Thoracic aorta (tissue), 2 donors: ENCODE measurements around the gene PIGK. TPM values are rescaled to one million over a fixed set of nuclear protein-coding genes. Genes with fewer than 3 reads are reported as not detected.

Source experiments
- ATAC-seq: fragments of 150-250 bp; one replicate; pipeline ENCODE4 v1.8.0; 2017; ENCODE audit warnings: low read depth; ENCODE audit not compliant: insufficient number of reproducible peaks, low FRiP score
- DNase-seq: peaks from one replicate; pipeline ENCODE4 v3.0.0-alpha.2; 2020; ENCODE audit warnings: low spot score
- H3K27ac ChIP-seq, 2 donors: fragments of 200-600 bp; sonication (generic); 1 replicate in 1 of 2; 2 replicates in 1 of 2; pipeline ENCODE4 v1.5.1; 2016; ENCODE audit warnings: mild to moderate bottlenecking in 2 of 2, moderate library complexity in 2 of 2
- H3K27me3 ChIP-seq: fragments of 200-600 bp; sonication (generic); replicated peaks from 2 replicates; pipeline ENCODE4 v1.6.0; 2016; ENCODE audit warnings: mild to moderate bottlenecking; ENCODE audit not compliant: insufficient read depth
- H3K36me3 ChIP-seq: fragments of 200-600 bp; sonication (generic); one replicate; pipeline ENCODE4 v1.5.1; 2016
- H3K4me1 ChIP-seq, 2 donors: fragments of 200-600 bp; sonication (generic); 1 replicate in 1 of 2; 2 replicates in 1 of 2; pipeline versions ENCODE4 v1.5.1 to v1.6.0; 2016; ENCODE audit warnings: low read depth in 2 of 2, mild to moderate bottlenecking in 1 of 2; ENCODE audit not compliant: control insufficient read depth in 1 of 2
- H3K4me3 ChIP-seq: fragments of 200-600 bp; sonication (generic); 2 replicates; pipeline ENCODE4 v1.5.1; 2016; ENCODE audit warnings: mild to moderate bottlenecking
- H3K9me3 ChIP-seq: fragments of 200-600 bp; sonication (generic); 2 replicates; pipeline ENCODE4 v1.5.1; 2016
- CTCF ChIP-seq: fragments of 200-600 bp; sonication (generic); IDR thresholded peaks from one replicate; pipeline ENCODE4 v1.5.1; 2019; ENCODE audit warnings: antibody characterized with exemption
- total RNA-seq, 2 donors: library from RNA; depleted of rRNA; stranded (reverse); fragments of >200 nt; gene quantifications; one replicate each; pipeline versions ENCODE4 v1.1.0 to v1.2.3, GENCODE V29; 2016

Gene PIGK
- total RNA-seq, 2 donors from 2014 or later, result 14.9 to 21.7 TPM

- TF ChIP-seq CTCF, result no peak
- no peak for ATAC-seq
These were observed 37.1 kb downstream of the PIGK start for GRCh38 chr1:77182083-77182482.

GRCh38 chr1:77179632-77180031 lies 39.6 kb downstream of the PIGK start:
- no peaks in the 10 kb centered on the region for H3K36me3 ChIP-seq
- H3K27me3 ChIP-seq, result no peaks in the 10 kb centered on the region
- no peak for TF ChIP-seq CTCF
- no peak overlapping the region for H3K27ac ChIP-seq
- DNase-seq, result no peak
- no peaks in the 10 kb centered on the region for H3K4me1 ChIP-seq
- no peaks in the 10 kb centered on the region for H3K9me3 ChIP-seq
- no peak overlapping the region for H3K4me3 ChIP-seq
- ATAC-seq, result no peak

More at GRCh38 chr1:77182083-77182482, 37.1 kb downstream of the PIGK start:
- H3K4me3 ChIP-seq, result no peak overlapping the region
- no peak overlapping the region for H3K27ac ChIP-seq
- no peak for DNase-seq
- no peaks in the 10 kb centered on the region for H3K36me3 ChIP-seq
- no peaks in the 10 kb centered on the region for H3K4me1 ChIP-seq
- H3K27me3 ChIP-seq, result no peaks in the 10 kb centered on the region
- H3K9me3 ChIP-seq, result no peaks in the 10 kb centered on the region

GRCh38 chr1:77175230-77175844 lies 43.9 kb downstream of the PIGK start:
- no peaks in the 10 kb centered on the region for H3K27me3 ChIP-seq
- DNase-seq (no peak), ATAC-seq (no peak)
- no peaks in the 10 kb centered on the region for H3K36me3 ChIP-seq
- H3K27ac ChIP-seq, result no peak overlapping the region
- no peaks in the 10 kb centered on the region for H3K4me1 ChIP-seq
- H3K4me3 ChIP-seq, result no peak overlapping the region
- H3K9me3 ChIP-seq, result no peaks in the 10 kb centered on the region
- TF ChIP-seq CTCF, result no peak

GRCh38 chr1:77170687-77171086 lies 48.5 kb downstream of the PIGK start:
- ATAC-seq, result no peak
- no peak overlapping the region for H3K4me3 ChIP-seq

GRCh38 chr1:77168358-77168757 lies 50.9 kb downstream of the PIGK start:
- ATAC-seq, result no peak
- no peaks in the 10 kb centered on the region for H3K36me3 ChIP-seq
- H3K9me3 ChIP-seq, result no peaks in the 10 kb centered on the region
- no peak for TF ChIP-seq CTCF
- H3K4me3 ChIP-seq, result no peak overlapping the region
- no peaks in the 10 kb centered on the region for H3K4me1 ChIP-seq
- DNase-seq, result no peak
- H3K27me3 ChIP-seq, result no peaks in the 10 kb centered on the region
- H3K27ac ChIP-seq, result no peak overlapping the region

More at GRCh38 chr1:77170687-77171086, 48.5 kb downstream of the PIGK start:
- no peak overlapping the region for H3K27ac ChIP-seq
- H3K27me3 ChIP-seq, result no peaks in the 10 kb centered on the region
- no peaks in the 10 kb centered on the region for H3K4me1 ChIP-seq
- DNase-seq, result no peak
- TF ChIP-seq CTCF, result no peak
- no peaks in the 10 kb centered on the region for H3K9me3 ChIP-seq
- H3K36me3 ChIP-seq, result no peaks in the 10 kb centered on the region
